Medulla oblongata (tissue), 1 donor: ENCODE measurements around the gene DDIAS.
"Not testable (repeated sequence)": the region's sequence is repeated elsewhere in the genome, so short reads cannot be mapped to it uniquely, and the experiment has no call there.

ENCODE experiments used
- DNase-seq: peaks from one replicate; pipeline ENCODE4 v3.0.0-alpha.2; 2015; ENCODE audit errors: extremely low spot score

DDIAS gene

GRCh38 chr11:82969811-82970210, 68.3 kb downstream of the DDIAS start:
- no peak for DNase-seq

- DNase-seq, result not testable (repeated sequence)
These were observed 69.1 kb downstream of the DDIAS start for GRCh38 chr11:82970507-82971083.

- not testable (repeated sequence) for DNase-seq
These were observed 70.0 kb downstream of the DDIAS start for GRCh38 chr11:82971519-82971946.

GRCh38 chr11:82972103-82972502, 70.6 kb downstream of the DDIAS start:
- DNase-seq, result no peak

GRCh38 chr11:82974135-82974534, 72.6 kb downstream of the DDIAS start:
- no peak for DNase-seq

GRCh38 chr11:82974851-82975250, 73.3 kb downstream of the DDIAS start:
- DNase-seq, result no peak

GRCh38 chr11:82975882-82976281, 74.3 kb downstream of the DDIAS start:
- DNase-seq, result no peak

- DNase-seq, result no peak
These were observed 75.2 kb downstream of the DDIAS start for GRCh38 chr11:82976786-82977185.

- no peak for DNase-seq
These were observed 77.0 kb downstream of the DDIAS start for GRCh38 chr11:82978422-82979099.

- no peak for DNase-seq
These were observed 78.3 kb downstream of the DDIAS start for GRCh38 chr11:82979824-82980223.

- DNase-seq, result no peak
These were observed 78.8 kb downstream of the DDIAS start for GRCh38 chr11:82980292-82980691.

- no peak for DNase-seq
These were observed 79.4 kb downstream of the DDIAS start for GRCh38 chr11:82980947-82981346.

GRCh38 chr11:82981852-82982251, 80.3 kb downstream of the DDIAS start:
- no peak for DNase-seq
